Measurements from ENCODE around the gene MYLK3. TPM values are rescaled to one million over a fixed set of nuclear protein-coding genes. Genes with fewer than 3 reads are reported as not detected.
A peak's percentile ranks its signal among the peaks of the same experiment; 100 is the strongest.
"Not testable (repeated sequence)": the region's sequence is repeated elsewhere in the genome, so short reads cannot be mapped to it uniquely, and the experiment has no call there.

MYLK3 gene
- total RNA-seq, 3 donors from 2014 or later: 0.03 to 0.63 (median 0.41) TPM

GRCh38 chr16:46789499-46790414 lies 41.6 kb upstream of the MYLK3 start:
- Histone ChIP-seq H3K4me1 (ENCODE audit: low read depth) (no peaks in the 10 kb centered on the region), H3K36me3 (ENCODE audit: low read depth) (no peaks in the 10 kb centered on the region), H3K4me3 (peak overlapping the region; percentile 28), H3K9me3 (peaks cover 13% of the 10 kb centered on the region)
- intact Hi-C loops (cut with DNase I, micrococcal nuclease): no loop called here
- TF ChIP-seq CTCF (IDR thresholded peaks at IDR 0.05): no peak
- DNase-seq (peak; percentile 86 to 93 (median 92)), ATAC-seq (peak; percentile 99)

GRCh38 chr16:46788891-46789474 lies 40.8 kb upstream of the MYLK3 start:
- no peak for TF ChIP-seq CTCF (IDR thresholded peaks at IDR 0.05)
- intact Hi-C loops (cut with DNase I, micrococcal nuclease): no loop called here
- Histone ChIP-seq H3K4me1 (ENCODE audit: low read depth) (no peaks in the 10 kb centered on the region), H3K36me3 (ENCODE audit: low read depth) (no peaks in the 10 kb centered on the region), H3K9me3 (peaks cover 5% of the 10 kb centered on the region), H3K4me3 (no peak overlapping the region)
- DNase-seq (no peak), ATAC-seq (no peak)

GRCh38 chr16:46787909-46788308 lies 39.8 kb upstream of the MYLK3 start:
- Histone ChIP-seq H3K4me1 (ENCODE audit: low read depth) (no peaks in the 10 kb centered on the region), H3K4me3 (no peak overlapping the region), H3K36me3 (ENCODE audit: low read depth) (no peaks in the 10 kb centered on the region), H3K9me3 (no peaks in the 10 kb centered on the region)
- no peak for ATAC-seq
- intact Hi-C loops (cut with DNase I, micrococcal nuclease): no loop called here
- no peak for DNase-seq
- TF ChIP-seq CTCF (IDR thresholded peaks at IDR 0.05): no peak

GRCh38 chr16:46785076-46785845 lies 37.1 kb upstream of the MYLK3 start:
- DNase-seq (no peak), ATAC-seq (no peak)
- TF ChIP-seq CTCF (IDR thresholded peaks at IDR 0.05): no peak
- H3K9me3 ChIP-seq: no peaks in the 10 kb centered on the region
- H3K36me3 ChIP-seq (ENCODE audit: low read depth): no peaks in the 10 kb centered on the region
- intact Hi-C loops (cut with DNase I, micrococcal nuclease): no loop called here
- H3K4me1 ChIP-seq (ENCODE audit: low read depth): no peaks in the 10 kb centered on the region
- H3K4me3 ChIP-seq: no peak overlapping the region

- H3K36me3 ChIP-seq (ENCODE audit: low read depth); H3K4me1 ChIP-seq (ENCODE audit: low read depth); H3K9me3 ChIP-seq; intact Hi-C loops (cut with DNase I, micrococcal nuclease); H3K4me3 ChIP-seq; DNase-seq; ATAC-seq: not testable (repeated sequence)
These were observed 36.4 kb upstream of the MYLK3 start for GRCh38 chr16:46784569-46784968.

Measured in mucosa of descending colon (tissue), 3 donors.